Nephron (organoid): ENCODE results near the gene RAET1G.

Source experiments
- H3K27ac Mint-ChIP-seq, 3 experiments: 2 replicates each; pipeline ENCODE4 v1.8.0; 2020; ENCODE audit warnings: mixed read lengths in 3 of 3, mild to moderate bottlenecking in 2 of 3, moderate library complexity in 1 of 3
- H3K27me3 Mint-ChIP-seq: 2 replicates; pipeline ENCODE4 v1.8.0; 2021; ENCODE audit warnings: low read depth, mild to moderate bottlenecking, moderate library complexity, mixed read lengths
- H3K36me3 Mint-ChIP-seq: 2 replicates; pipeline ENCODE4 v1.8.0; 2020; ENCODE audit warnings: low read depth, mixed read lengths
- H3K4me1 Mint-ChIP-seq: 2 replicates; pipeline ENCODE4 v1.8.0; 2020; ENCODE audit warnings: mixed read lengths
- H3K4me3 Mint-ChIP-seq, 3 experiments: 2 replicates each; pipeline ENCODE4 v1.8.0; 2020; ENCODE audit warnings: mild to moderate bottlenecking in 3 of 3, mixed read lengths in 3 of 3, moderate library complexity in 2 of 3
- H3K9me3 Mint-ChIP-seq: 2 replicates; pipeline ENCODE4 v1.8.0; 2020; ENCODE audit warnings: mixed read lengths
- CTCF ChIP-seq, 3 experiments: fragments of 200-600 bp; sonication (generic); IDR thresholded peaks; one replicate each; pipeline ENCODE4 v1.5.0; 2021; ENCODE audit warnings: antibody characterized with exemption in 3 of 3; ENCODE audit not compliant: unreplicated experiment in 3 of 3

The RAET1G gene

GRCh38 chr6:149876241-149876933, 46.5 kb downstream of the RAET1G start:
- Mint-ChIP-seq H3K27me3 (peaks cover 46% of the 10 kb centered on the region), H3K9me3 (peaks cover 17% of the 10 kb centered on the region), H3K4me1 (no peaks in the 10 kb centered on the region), H3K36me3 (no peaks in the 10 kb centered on the region), H3K4me3 (no peak overlapping the region), H3K27ac (no peak overlapping the region)
- no peak for TF ChIP-seq CTCF (IDR thresholded peaks at IDR 0.05; ENCODE audit: unreplicated experiment in 3 of 3)

- Mint-ChIP-seq H3K9me3 (peaks cover 17% of the 10 kb centered on the region), H3K27ac (no peak overlapping the region), H3K4me3 (no peak overlapping the region), H3K27me3 (peaks cover 21% of the 10 kb centered on the region), H3K4me1 (no peaks in the 10 kb centered on the region), H3K36me3 (no peaks in the 10 kb centered on the region)
- TF ChIP-seq CTCF (IDR thresholded peaks at IDR 0.05; ENCODE audit: unreplicated experiment in 3 of 3): no peak
Measured at GRCh38 chr6:149872233-149872632, 50.7 kb downstream of the RAET1G start.

- no peaks in the 10 kb centered on the region for H3K4me1 Mint-ChIP-seq
- no peak overlapping the region for H3K27ac Mint-ChIP-seq
- TF ChIP-seq CTCF (IDR thresholded peaks at IDR 0.05; ENCODE audit: unreplicated experiment in 3 of 3): no peak
- H3K36me3 Mint-ChIP-seq: no peaks in the 10 kb centered on the region
- no peak overlapping the region for H3K4me3 Mint-ChIP-seq
- H3K9me3 Mint-ChIP-seq: peaks cover 17% of the 10 kb centered on the region
- H3K27me3 Mint-ChIP-seq: peaks cover 24% of the 10 kb centered on the region
Measured at GRCh38 chr6:149871182-149871581, 51.7 kb downstream of the RAET1G start.

GRCh38 chr6:149869275-149869892, 53.5 kb downstream of the RAET1G start:
- peaks cover 24% of the 10 kb centered on the region for H3K27me3 Mint-ChIP-seq
- H3K36me3 Mint-ChIP-seq: no peaks in the 10 kb centered on the region

GRCh38 chr6:149867876-149868640, 54.9 kb downstream of the RAET1G start:
- Mint-ChIP-seq H3K27me3 (peaks cover 19% of the 10 kb centered on the region), H3K9me3 (peaks cover 7% of the 10 kb centered on the region), H3K4me3 (no peak overlapping the region), H3K36me3 (no peaks in the 10 kb centered on the region), H3K4me1 (peaks cover 2% of the 10 kb centered on the region), H3K27ac (no peak overlapping the region)
- no peak for TF ChIP-seq CTCF (IDR thresholded peaks at IDR 0.05; ENCODE audit: unreplicated experiment in 3 of 3)

More at GRCh38 chr6:149869275-149869892, 53.5 kb downstream of the RAET1G start:
- Mint-ChIP-seq H3K9me3 (peaks cover 16% of the 10 kb centered on the region), H3K27ac (no peak overlapping the region), H3K4me1 (no peaks in the 10 kb centered on the region), H3K4me3 (no peak overlapping the region)
- TF ChIP-seq CTCF (IDR thresholded peaks at IDR 0.05; ENCODE audit: unreplicated experiment in 3 of 3): no peak
